ELR (cell line): ENCODE results near the gene USH2A.
"Not testable (repeated sequence)": the region's sequence is repeated elsewhere in the genome, so short reads cannot be mapped to it uniquely, and the experiment has no call there.

Source experiments
- DNase-seq: peaks from one replicate; pipeline ENCODE4 v3.0.0-alpha.2; 2015; ENCODE audit warnings: low read depth

Gene USH2A

DNA sequence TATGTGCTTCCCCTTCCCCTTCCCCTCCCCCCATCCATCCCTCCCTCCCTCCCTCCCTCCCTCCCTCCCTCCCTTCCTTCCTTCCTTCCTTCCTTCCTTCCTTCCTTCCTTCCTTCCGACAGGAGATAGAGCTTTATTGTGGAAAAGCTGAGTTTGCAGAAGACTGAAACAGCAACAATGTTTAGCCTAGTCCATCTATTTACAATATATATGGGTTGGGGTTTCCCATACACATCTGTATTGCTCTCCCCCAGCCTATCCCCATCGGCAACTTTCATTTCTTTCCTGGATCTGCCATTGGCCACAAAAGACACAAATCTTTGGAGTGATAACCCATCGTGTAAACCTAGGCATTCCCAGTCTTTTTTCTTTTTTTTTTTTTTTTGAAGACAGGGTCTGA lies 222.3 kb downstream of the USH2A start:
- DNase-seq = no peak

DNA sequence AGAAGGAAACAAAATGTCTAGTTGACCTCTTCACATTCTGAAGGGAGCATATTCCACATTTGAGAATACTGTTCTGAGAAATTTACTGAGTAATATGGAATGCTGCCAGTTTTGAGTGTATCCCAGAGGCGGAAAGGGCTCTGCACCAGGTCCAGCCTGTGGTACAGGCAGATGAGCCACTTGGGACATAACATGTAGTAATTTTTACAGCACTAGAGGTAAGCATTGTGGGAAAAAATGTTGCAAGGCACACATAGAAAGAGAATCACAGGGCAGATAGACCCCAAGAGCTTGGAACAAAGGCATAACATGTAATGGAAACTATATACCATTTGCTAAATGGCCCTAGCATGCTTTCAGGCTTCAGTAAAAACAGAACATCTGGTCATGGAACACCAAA lies 228.5 kb downstream of the USH2A start:
- DNase-seq = no peak

DNA sequence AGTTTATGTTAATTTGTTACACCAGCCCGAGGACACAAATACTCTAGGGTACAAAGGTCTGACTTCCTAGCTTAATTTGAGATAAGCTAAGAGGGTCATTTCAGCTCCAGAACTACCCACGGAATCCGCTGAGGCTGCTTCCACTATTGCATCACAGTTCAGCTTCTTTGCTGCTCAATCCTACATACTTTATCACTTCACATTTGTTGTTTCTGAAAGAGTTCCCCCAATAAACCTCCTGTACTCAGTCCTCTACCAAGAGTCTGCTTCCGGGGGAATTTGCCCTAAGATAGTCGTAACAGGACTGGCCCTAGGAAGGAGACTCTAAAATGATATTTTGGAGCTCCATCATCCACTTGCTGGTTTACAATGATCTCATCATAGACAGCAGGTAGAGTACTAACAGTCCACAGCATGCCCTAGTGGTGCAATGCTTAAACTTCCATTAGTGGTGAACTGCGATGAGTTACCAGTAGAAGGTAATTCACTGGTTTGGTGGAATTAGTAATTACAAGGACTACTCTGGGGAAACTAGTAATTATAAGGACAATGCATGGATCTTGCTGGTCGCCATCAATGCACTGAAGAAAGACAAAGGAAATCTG lies 229.3 kb downstream of the USH2A start:
- peak; percentile 28 for DNase-seq

GRCh38 chr1:216190438-216190837 lies 232.8 kb downstream of the USH2A start:
- no peak for DNase-seq

DNA sequence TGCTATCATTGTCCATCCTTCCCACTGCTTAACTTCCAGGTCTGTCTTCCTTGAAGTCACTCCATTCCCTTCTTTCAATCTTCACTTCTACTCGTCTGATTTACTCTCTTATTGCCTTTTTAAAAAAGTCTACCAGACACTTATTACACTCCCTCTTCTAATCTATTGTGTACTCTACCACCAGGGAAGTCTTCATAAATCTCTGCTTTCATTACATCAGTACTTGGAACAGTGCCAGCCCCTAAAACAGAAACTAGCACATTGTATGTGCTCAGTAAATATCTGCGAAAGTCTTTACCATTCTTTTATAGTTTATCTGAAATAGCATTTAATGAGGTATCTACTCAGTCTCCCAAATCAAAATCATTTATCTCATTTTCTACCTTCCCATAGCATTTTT lies 236.4 kb downstream of the USH2A start:
- DNase-seq = no peak

GRCh38 chr1:216186141-216186540 lies 237.1 kb downstream of the USH2A start:
- no peak for DNase-seq

GRCh38 chr1:216184126-216184680 lies 239.0 kb downstream of the USH2A start:
- DNase-seq = no peak

GRCh38 chr1:216183454-216183853 lies 239.8 kb downstream of the USH2A start:
- peak; percentile 36 for DNase-seq

GRCh38 chr1:216183007-216183406 lies 240.2 kb downstream of the USH2A start:
- DNase-seq = peak; percentile 53

GRCh38 chr1:216181590-216181989 lies 241.7 kb downstream of the USH2A start:
- DNase-seq = no peak

- no peak for DNase-seq
Observed at GRCh38 chr1:216178281-216178680, 245.0 kb downstream of the USH2A start.

GRCh38 chr1:216176970-216177369 lies 246.3 kb downstream of the USH2A start:
- DNase-seq = no peak

DNA sequence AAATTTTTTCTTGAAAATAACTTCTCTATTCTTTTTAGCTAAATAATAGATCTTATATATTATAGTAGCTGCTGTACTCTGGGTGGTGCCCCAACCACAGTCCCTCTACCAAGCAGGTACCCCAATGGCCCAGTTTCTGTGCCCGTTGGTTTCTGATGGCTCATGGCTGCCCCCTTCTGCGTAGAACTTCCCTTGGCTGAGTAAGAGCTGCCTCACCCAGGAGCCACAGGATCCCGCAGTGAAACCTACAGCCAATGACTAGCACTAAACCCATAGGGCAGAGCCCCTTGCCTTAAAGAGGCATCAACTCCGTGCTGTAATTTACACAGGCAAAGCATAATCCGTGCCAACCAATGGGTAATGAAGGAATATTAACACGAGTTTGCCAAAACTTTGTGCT lies 247.5 kb downstream of the USH2A start:
- DNase-seq = no peak

- no peak for DNase-seq
Observed at GRCh38 chr1:216173376-216173995, 249.8 kb downstream of the USH2A start.

GRCh38 chr1:216169351-216169750 lies 253.9 kb downstream of the USH2A start:
- DNase-seq = no peak

- DNase-seq = no peak
Observed at GRCh38 chr1:216168546-216168945, 254.7 kb downstream of the USH2A start.

- DNase-seq = no peak
Observed at GRCh38 chr1:216154063-216154462, 269.2 kb downstream of the USH2A start.

DNA sequence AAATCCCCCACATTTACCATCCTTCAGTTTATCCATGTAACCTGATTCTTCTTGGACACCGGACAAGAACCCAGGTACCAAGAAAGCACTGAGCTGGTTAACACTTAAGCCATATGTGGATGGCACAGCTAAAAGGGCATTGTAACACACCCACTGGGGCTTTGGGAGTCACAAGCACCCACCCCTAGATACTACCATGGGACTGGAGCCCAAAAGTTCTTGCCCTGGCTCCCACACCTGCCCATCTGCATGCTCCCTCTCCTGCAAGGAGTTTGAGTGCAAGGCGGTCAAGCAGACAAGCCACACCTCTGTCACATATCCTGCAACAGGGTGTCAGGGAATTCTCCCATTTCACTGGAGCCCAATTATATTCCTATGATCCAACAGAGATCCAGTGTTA lies 270.1 kb downstream of the USH2A start:
- no peak for DNase-seq

DNA sequence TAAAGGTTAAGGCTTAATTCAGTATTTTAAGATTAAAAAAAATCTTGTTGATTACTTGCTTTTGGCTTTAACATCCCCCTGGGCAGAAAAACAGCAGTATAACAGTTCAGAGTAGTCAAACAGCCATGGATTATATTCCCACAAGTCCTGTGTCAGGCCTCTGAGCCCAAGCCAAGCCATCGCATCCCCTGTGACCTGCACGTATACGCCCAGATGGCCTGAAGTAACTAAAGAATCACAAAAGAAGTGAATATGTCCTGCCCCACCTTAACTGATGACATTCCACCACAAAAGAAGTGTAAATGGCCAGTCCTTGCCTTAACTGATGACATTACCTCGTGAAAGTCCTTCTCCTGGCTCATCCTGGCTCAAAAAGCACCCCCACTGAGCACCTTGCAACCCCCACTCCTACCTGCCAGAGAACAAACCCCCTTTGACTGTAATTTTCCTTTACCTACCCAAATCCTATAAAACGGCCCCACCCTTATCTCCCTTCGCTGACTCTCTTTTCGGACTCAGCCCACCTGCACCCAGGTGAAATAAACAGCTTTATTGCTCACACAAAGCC lies 277.7 kb downstream of the USH2A start:
- not testable (repeated sequence) for DNase-seq

DNA sequence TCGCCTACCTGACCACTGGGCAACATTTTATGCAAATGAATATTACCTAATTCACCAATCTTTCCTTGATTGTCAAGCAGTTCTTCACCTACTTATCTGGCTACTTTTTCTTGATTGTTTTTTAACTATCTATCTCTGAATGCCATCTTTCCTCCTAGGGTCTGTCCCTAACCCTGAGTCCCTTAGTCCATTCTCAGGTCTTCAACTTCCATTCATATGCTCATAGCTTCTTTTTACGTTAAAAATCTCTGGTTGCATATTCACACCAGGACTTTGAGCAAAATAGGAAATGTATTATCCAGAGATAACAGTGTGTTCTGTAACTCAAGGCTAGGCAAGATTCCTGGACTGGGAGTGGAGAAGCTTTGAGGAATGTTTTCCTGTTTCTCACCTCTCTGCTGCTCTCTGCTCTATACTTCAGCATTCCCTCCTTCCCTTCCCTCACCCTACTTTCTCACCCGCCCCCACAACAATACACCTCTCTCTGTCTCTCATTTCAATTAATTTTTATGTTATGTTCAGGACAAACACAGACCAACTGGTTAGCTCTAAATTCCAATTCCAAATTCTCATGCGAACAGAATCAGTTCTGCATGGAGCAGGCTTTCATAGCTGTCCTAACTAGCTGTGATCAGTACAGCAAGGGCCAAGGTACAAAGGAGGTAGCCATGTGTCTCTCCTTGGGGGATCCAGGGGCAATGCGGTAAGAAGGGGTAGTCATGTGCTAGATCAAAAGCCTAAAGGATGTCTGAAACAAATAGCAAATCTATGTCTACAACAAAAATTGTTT lies 278.4 kb downstream of the USH2A start:
- DNase-seq = no peak

- DNase-seq = no peak
Observed at GRCh38 chr1:216142921-216143320, 280.3 kb downstream of the USH2A start.

GRCh38 chr1:216140730-216141524 lies 282.3 kb downstream of the USH2A start:
- DNase-seq = no peak
